GM23338 (cell line): ENCODE measurements around the gene VPS13A. TPM values are rescaled to one million over a fixed set of nuclear protein-coding genes. Genes with fewer than 3 reads are reported as not detected.

Experiments used
- ATAC-seq: fragments of 200-7000 bp; cut with Tn5 transposase; 3 replicates; pipeline ENCODE4 v1.9.1; 2020
- DNase-seq: peaks from one replicate; pipeline ENCODE4 v3.0.0-alpha.2; 2015; ENCODE audit warnings: low spot score
- H2AFZ ChIP-seq: fragments of 200-600 bp; sonication (generic); 2 replicates; pipeline ENCODE4 v1.8.0; 2016; ENCODE audit warnings: antibody characterized with exemption, mild to moderate bottlenecking, moderate library complexity
- H3F3A ChIP-seq: fragments of 200-600 bp; sonication (generic); replicated peaks from 2 replicates; pipeline ENCODE4 v1.8.0; 2017; ENCODE audit warnings: antibody characterized with exemption, mixed run types, low read depth
- H3K27ac ChIP-seq: fragments of 200-600 bp; sonication (generic); 2 replicates; pipeline ENCODE4 v1.6.1; 2016; ENCODE audit warnings: low read depth
- H3K27me3 ChIP-seq: fragments of 200-600 bp; sonication (generic); 2 replicates; pipeline ENCODE4 v1.8.0; 2016; ENCODE audit warnings: mild to moderate bottlenecking, mixed run types, moderate library complexity; ENCODE audit not compliant: insufficient read depth
- H3K36me3 ChIP-seq: fragments of 200-600 bp; sonication (generic); 2 replicates; pipeline ENCODE4 v1.8.0; 2016; ENCODE audit warnings: mild to moderate bottlenecking; ENCODE audit not compliant: insufficient read depth
- H3K4me1 ChIP-seq: fragments of 200-600 bp; sonication (generic); 2 replicates; pipeline ENCODE4 v1.8.0; 2016; ENCODE audit warnings: mild to moderate bottlenecking, moderate library complexity; ENCODE audit not compliant: insufficient read depth
- H3K4me2 ChIP-seq: fragments of 200-600 bp; sonication (generic); 2 replicates; pipeline ENCODE4 v1.7.1; 2017; ENCODE audit warnings: mixed run types
- H3K4me3 ChIP-seq: fragments of 200-600 bp; sonication (generic); 2 replicates; pipeline ENCODE4 v1.6.1; 2016; ENCODE audit warnings: mixed run types
- H3K79me2 ChIP-seq: fragments of 200-600 bp; sonication (generic); replicated peaks from 2 replicates; pipeline ENCODE4 v1.8.0; 2017; ENCODE audit warnings: mild to moderate bottlenecking; ENCODE audit not compliant: insufficient read depth
- H3K9me2 ChIP-seq: fragments of 200-600 bp; sonication (generic); 2 replicates; pipeline ENCODE4 v1.8.0; 2017; ENCODE audit not compliant: insufficient read depth
- H4K20me1 ChIP-seq: fragments of 200-600 bp; sonication (generic); replicated peaks from 2 replicates; pipeline ENCODE4 v1.8.0; 2017; ENCODE audit warnings: mild to moderate bottlenecking; ENCODE audit not compliant: insufficient read depth
- H3K27ac Mint-ChIP-seq: 2 replicates; pipeline ENCODE4 v1.8.0; 2020; ENCODE audit warnings: inconsistent platforms, mild to moderate bottlenecking, moderate library complexity, mixed read lengths
- H3K27me3 Mint-ChIP-seq: 3 replicates; pipeline ENCODE4 v1.8.0; 2022; ENCODE audit warnings: low read depth, mild to moderate bottlenecking, moderate library complexity, mixed read lengths, inconsistent platforms; ENCODE audit not compliant: insufficient read depth, poor library complexity
- H3K36me3 Mint-ChIP-seq: 3 replicates; pipeline ENCODE4 v1.8.0; 2021; ENCODE audit warnings: low read depth, mild to moderate bottlenecking, inconsistent platforms, moderate library complexity, mixed read lengths
- H3K4me1 Mint-ChIP-seq: 3 replicates; pipeline ENCODE4 v1.8.0; 2020; ENCODE audit warnings: mild to moderate bottlenecking, inconsistent platforms, mixed read lengths
- H3K4me3 Mint-ChIP-seq: 3 replicates; pipeline ENCODE4 v1.8.0; 2021; ENCODE audit warnings: moderate library complexity, mild to moderate bottlenecking, inconsistent platforms, mixed read lengths
- H3K9me3 Mint-ChIP-seq: 3 replicates; pipeline ENCODE4 v1.8.0; 2020; ENCODE audit warnings: moderate library complexity, mild to moderate bottlenecking, inconsistent platforms, mixed read lengths
- CREB1 ChIP-seq: fragments of 250-450 bp; sonication (Bioruptor Pico); IDR thresholded peaks from 2 replicates; pipeline ENCODE4 v1.5.0; 2020; ENCODE audit warnings: low read depth, mild to moderate bottlenecking, moderate library complexity
- CTCF ChIP-seq, 2 experiments: fragments of 200-600 bp in 1 of 2; sonication (generic) in 1 of 2; conservative IDR thresholded peaks; 2 replicates each; pipeline versions ENCODE4 v1.5.1 to v1.6.1; 2016 to 2017; ENCODE audit warnings: antibody characterized with exemption in 2 of 2, low read depth in 2 of 2, mild to moderate bottlenecking in 2 of 2, moderate library complexity in 1 of 2
- ETS1 ChIP-seq: IDR thresholded peaks from 2 replicates; pipeline ENCODE4 v1.6.1; 2016; ENCODE audit warnings: antibody characterized with exemption
- EZH2 ChIP-seq: fragments of 200-600 bp; sonication (generic); IDR thresholded peaks from one replicate; pipeline ENCODE4 v1.8.0; 2017; ENCODE audit warnings: antibody characterized with exemption, mild to moderate bottlenecking, low read depth; ENCODE audit not compliant: unreplicated experiment
- EZH2phosphoT487 ChIP-seq: fragments of 200-600 bp; sonication (generic); IDR thresholded peaks from one replicate; pipeline ENCODE4 v1.8.1; 2018; ENCODE audit warnings: antibody characterized with exemption; ENCODE audit not compliant: unreplicated experiment
- NANOG ChIP-seq: IDR thresholded peaks from 2 replicates; pipeline ENCODE4 v1.6.1; 2016; ENCODE audit warnings: antibody characterized with exemption, borderline replicate concordance
- POLR2AphosphoS5 ChIP-seq: IDR thresholded peaks from 2 replicates; pipeline ENCODE4 v1.6.1; 2016; ENCODE audit warnings: antibody characterized with exemption, low read depth
- REST ChIP-seq: IDR thresholded peaks from one replicate; pipeline ENCODE4 v1.6.1; 2018; ENCODE audit warnings: antibody characterized with exemption; ENCODE audit not compliant: unreplicated experiment
- STAT1 ChIP-seq: IDR thresholded peaks from one replicate; pipeline ENCODE4 v1.6.1; 2016; ENCODE audit warnings: antibody characterized with exemption; ENCODE audit not compliant: unreplicated experiment
- ZNF114 ChIP-seq: fragments of 250-450 bp; sonication (Bioruptor Pico); IDR thresholded peaks from 2 replicates; pipeline ENCODE4 v1.5.0; 2020; ENCODE audit warnings: mild to moderate bottlenecking, moderate library complexity
- ZNF331 ChIP-seq: fragments of 250-450 bp; sonication (Bioruptor Pico); IDR thresholded peaks from 2 replicates; pipeline ENCODE4 v1.5.0; 2020; ENCODE audit warnings: low read depth, mild to moderate bottlenecking, moderate library complexity
- ZNF462 ChIP-seq: fragments of 250-450 bp; sonication (Bioruptor Pico); IDR thresholded peaks from 2 replicates; pipeline ENCODE4 v1.5.0; 2020; ENCODE audit warnings: mild to moderate bottlenecking, moderate library complexity
- polyA plus RNA-seq: library from polyadenylated mRNA; unstranded; fragments of >200 nt; fragmentation: Nextera tagmentation; extraction: Ambion mirVana; gene quantifications from 2 replicates; pipeline ENCODE4 v1.2.1, GENCODE V29; 2016
- total RNA-seq: library from RNA; depleted of rRNA; stranded (reverse); fragments of >200 nt; shearing (Covaris generic); gene quantifications from 2 replicates; pipeline ENCODE4 v1.2.3, GENCODE V29; 2014

Gene VPS13A
- total and polyA plus RNA-seq, 2 experiments from 2014 or later: 45.9 to 68.1 TPM

GRCh38 chr9:77375956-77376532 is 198.7 kb downstream of the VPS13A start (continued):
- no peak for TF ChIP-seq EZH2
- no peak for TF ChIP-seq ZNF462

GRCh38 chr9:77384406-77384805 is 207.1 kb downstream of the VPS13A start:
- Histone ChIP-seq H3K9me2 (no peaks in the 10 kb centered on the region), H3K27ac (no peak overlapping the region), H3K4me2 (no peak overlapping the region), H2AFZ (no peak overlapping the region), H3F3A (no peaks in the 10 kb centered on the region), H4K20me1 (no peaks in the 10 kb centered on the region), H3K79me2 (no peaks in the 10 kb centered on the region), H3K27me3 (no peaks in the 10 kb centered on the region), H3K4me1 (no peaks in the 10 kb centered on the region), H3K36me3 (no peaks in the 10 kb centered on the region), H3K4me3 (no peak overlapping the region)
- Mint-ChIP-seq H3K4me3 (no peak overlapping the region), H3K9me3 (no peaks in the 10 kb centered on the region), H3K27ac (no peak overlapping the region), H3K4me1 (no peaks in the 10 kb centered on the region), H3K36me3 (peaks cover 2% of the 10 kb centered on the region; the same call in 2 of the 3 replicates), H3K27me3 (no peaks in the 10 kb centered on the region)
- DNase-seq (no peak), ATAC-seq (no peak)
- TF ChIP-seq ZNF114: no peak
- no peak for TF ChIP-seq ETS1
- TF ChIP-seq REST: no peak
- no peak for TF ChIP-seq POLR2AphosphoS5
- TF ChIP-seq NANOG: no peak
- no peak for TF ChIP-seq EZH2phosphoT487
- no peak for TF ChIP-seq CREB1 (CRISPR knock-in tag)
- no peak for TF ChIP-seq ZNF331 (CRISPR knock-in tag)
- TF ChIP-seq STAT1: no peak
- no peak for TF ChIP-seq CTCF (conservative IDR thresholded peaks at IDR 0.05; ENCODE audit: low read depth in 2 of 2)
- no peak for TF ChIP-seq EZH2
